ENCODE results near the gene AVPR1A. TPM values are rescaled to one million over a fixed set of nuclear protein-coding genes. Genes with fewer than 3 reads are reported as not detected.

AVPR1A gene
- total RNA-seq, 1 experiment from 2014 or later = 0.10 TPM

- CTCF ChIA-PET = no interaction called here
- TF ChIP-seq REST (IDR thresholded peaks at IDR 0.05; ENCODE audit: insufficient read depth in 1 of 2, low read depth in 2 of 2, low read length in 1 of 2) (no peak), TCF7L2 (IDR thresholded peaks at IDR 0.05; ENCODE audit: low read depth, low read length) (no peak), SIN3A (IDR thresholded peaks at IDR 0.05; ENCODE audit: borderline replicate concordance, insufficient read depth, low read depth, low read length) (no peak), CTCF (IDR thresholded peaks at IDR 0.05) (no peak), POLR2AphosphoS5 (IDR thresholded peaks at IDR 0.05; ENCODE audit: low read depth, low read length) (no peak)
- ATAC-seq = no peak
Observed at GRCh38 chr12:63144556-63144955, 6.4 kb downstream of the AVPR1A start.

GRCh38 chr12:63138488-63138887 is 12.5 kb downstream of the AVPR1A start:
- CTCF ChIA-PET = no interaction called here

More at GRCh38 chr12:63144556-63144955, 6.4 kb downstream of the AVPR1A start:
- Histone ChIP-seq H3K4me3 (ENCODE audit: low read depth in 2 of 2, low read length in 2 of 2) (no peak overlapping the region), H3K27me3 (ENCODE audit: control insufficient read depth, insufficient read depth, low read length) (peaks cover 14% of the 10 kb centered on the region), H3K36me3 (ENCODE audit: control insufficient read depth, insufficient read depth, low read length) (no peaks in the 10 kb centered on the region), H3K9me3 (ENCODE audit: control insufficient read depth, insufficient read depth, low read depth, low read length) (no peaks in the 10 kb centered on the region), H3K27ac (ENCODE audit: low read length) (no peak overlapping the region), H3K4me1 (ENCODE audit: control insufficient read depth, insufficient read depth, low read length) (no peaks in the 10 kb centered on the region)
- no TSS peak for BruUV-seq (replicated peaks)
- POLR2A ChIA-PET = no interaction called here
- intact Hi-C loops (cut with micrococcal nuclease; ENCODE audit: unreplicated experiment) = no loop called here
- in situ Hi-C loops (cut with HindIII; ENCODE audit: low pct_unique_long_range_greater_than_20kb, low sequenced_read_pairs) = no loop called here
- DNase-seq (ENCODE audit: low read depth, low spot score) = no peak

More at GRCh38 chr12:63138488-63138887, 12.5 kb downstream of the AVPR1A start:
- ATAC-seq (no peak), DNase-seq (ENCODE audit: low read depth, low spot score) (no peak)
- H3K4me3 ChIP-seq (ENCODE audit: low read depth in 2 of 2, low read length in 2 of 2) = no peak overlapping the region
- H3K4me1 ChIP-seq (ENCODE audit: control insufficient read depth, insufficient read depth, low read length) = no peaks in the 10 kb centered on the region
- POLR2A ChIA-PET = no interaction called here
- BruUV-seq (replicated peaks) = no TSS peak
- no peak overlapping the region for H3K27ac ChIP-seq (ENCODE audit: low read length)
- in situ Hi-C loops (cut with HindIII; ENCODE audit: low pct_unique_long_range_greater_than_20kb, low sequenced_read_pairs) = no loop called here
- no peaks in the 10 kb centered on the region for H3K27me3 ChIP-seq (ENCODE audit: control insufficient read depth, insufficient read depth, low read length)
- no peaks in the 10 kb centered on the region for H3K36me3 ChIP-seq (ENCODE audit: control insufficient read depth, insufficient read depth, low read length)
- H3K9me3 ChIP-seq (ENCODE audit: control insufficient read depth, insufficient read depth, low read depth, low read length) = no peaks in the 10 kb centered on the region
- intact Hi-C loops (cut with micrococcal nuclease; ENCODE audit: unreplicated experiment) = no loop called here
- no peak for TF ChIP-seq CTCF (IDR thresholded peaks at IDR 0.05)
- no peak for TF ChIP-seq REST (IDR thresholded peaks at IDR 0.05; ENCODE audit: insufficient read depth in 1 of 2, low read depth in 2 of 2, low read length in 1 of 2)
- no peak for TF ChIP-seq SIN3A (IDR thresholded peaks at IDR 0.05; ENCODE audit: borderline replicate concordance, insufficient read depth, low read depth, low read length)
- TF ChIP-seq TCF7L2 (IDR thresholded peaks at IDR 0.05; ENCODE audit: low read depth, low read length) = no peak
- TF ChIP-seq POLR2AphosphoS5 (IDR thresholded peaks at IDR 0.05; ENCODE audit: low read depth, low read length) = no peak
